SK-N-SH treated with all-trans-retinoic acid at 6 μM for 48 hours (cell line): ENCODE measurements around the gene SMARCC2.

Experiments
- ATAC-seq: fragments of 200-7000 bp; cut with Tn5 transposase; 3 replicates; pipeline ENCODE4 v1.9.1; 2020; ENCODE audit warnings: mild to moderate bottlenecking, moderate library complexity
- ARNTL ChIP-seq: fragments of 450-650 bp; formaldehyde crosslinking; IDR thresholded peaks from 2 replicates; pipeline ENCODE4 v1.5.0; 2020; ENCODE audit warnings: low read depth, mild to moderate bottlenecking, moderate library complexity, borderline replicate concordance
- BACH2 ChIP-seq: fragments of 250-450 bp; sonication (Bioruptor Pico); IDR thresholded peaks from 2 replicates; pipeline ENCODE4 v1.9.0; 2021; ENCODE audit warnings: mild to moderate bottlenecking, borderline replicate concordance
- CREB5 ChIP-seq: fragments of 250-450 bp; sonication (Bioruptor Pico); IDR thresholded peaks from 2 replicates; pipeline ENCODE4 v1.5.1; 2020; ENCODE audit warnings: low read depth, mild to moderate bottlenecking, moderate library complexity
- CSDC2 ChIP-seq: fragments of 250-450 bp; sonication (Bioruptor Pico); IDR thresholded peaks from 2 replicates; pipeline ENCODE4 v1.5.0; 2020; ENCODE audit warnings: mild to moderate bottlenecking, moderate library complexity
- GLIS3 ChIP-seq: fragments of 250-450 bp; sonication (Bioruptor Pico); IDR thresholded peaks from 2 replicates; pipeline ENCODE4 v1.5.0; 2020; ENCODE audit warnings: mild to moderate bottlenecking, moderate library complexity
- ISL1 ChIP-seq: fragments of 250-450 bp; sonication (Bioruptor Pico); IDR thresholded peaks from 2 replicates; pipeline ENCODE4 v2.1.2; 2022; ENCODE audit warnings: mild to moderate bottlenecking, moderate library complexity
- OSR1 ChIP-seq: fragments of 250-450 bp; sonication (Bioruptor Pico); IDR thresholded peaks from 2 replicates; pipeline ENCODE4 v1.8.0; 2022; ENCODE audit warnings: moderate library complexity, mild to moderate bottlenecking, inconsistent platforms
- PATZ1 ChIP-seq: fragments of 250-450 bp; sonication (Bioruptor Pico); IDR thresholded peaks from 2 replicates; pipeline ENCODE4 v1.8.0; 2020; ENCODE audit warnings: mild to moderate bottlenecking, moderate library complexity, borderline replicate concordance
- PPARA ChIP-seq: fragments of 250-450 bp; sonication (Bioruptor Pico); IDR thresholded peaks from 2 replicates; pipeline ENCODE4 v1.5.0; 2020; ENCODE audit warnings: mild to moderate bottlenecking, borderline replicate concordance
- RARB ChIP-seq: fragments of 250-450 bp; sonication (Bioruptor Pico); IDR thresholded peaks from 2 replicates; pipeline ENCODE4 v1.8.0; 2021; ENCODE audit warnings: mild to moderate bottlenecking, moderate library complexity
- TCF4 ChIP-seq: fragments of 250-450 bp; sonication (Bioruptor Pico); IDR thresholded peaks from 2 replicates; pipeline ENCODE4 v1.8.0; 2021; ENCODE audit warnings: mild to moderate bottlenecking, moderate library complexity, borderline replicate concordance
- TOX ChIP-seq: fragments of 250-450 bp; sonication (Bioruptor Pico); IDR thresholded peaks from 2 replicates; pipeline ENCODE4 v1.8.0; 2021; ENCODE audit warnings: mild to moderate bottlenecking, moderate library complexity, borderline replicate concordance
- ZC3H10 ChIP-seq: fragments of 250-450 bp; sonication (Bioruptor Pico); IDR thresholded peaks from 2 replicates; pipeline ENCODE4 v1.5.1; 2021; ENCODE audit warnings: mild to moderate bottlenecking, moderate library complexity
- ZFP3 ChIP-seq: fragments of 250-450 bp; sonication (Bioruptor Pico); IDR thresholded peaks from 2 replicates; pipeline ENCODE4 v1.5.0; 2020; ENCODE audit warnings: mild to moderate bottlenecking, moderate library complexity
- ZFP30 ChIP-seq: fragments of 450-650 bp; formaldehyde crosslinking; IDR thresholded peaks from 2 replicates; pipeline ENCODE4 v1.5.0; 2022; ENCODE audit warnings: mild to moderate bottlenecking, moderate library complexity
- ZNF565 ChIP-seq: fragments of 450-650 bp; formaldehyde crosslinking; conservative IDR thresholded peaks from 2 replicates; pipeline ENCODE4 v1.5.0; 2020; ENCODE audit warnings: low read depth, mild to moderate bottlenecking, moderate library complexity
- ZNF8 ChIP-seq: fragments of 450-650 bp; formaldehyde crosslinking; IDR thresholded peaks from 2 replicates; pipeline ENCODE4 v1.5.0; 2020; ENCODE audit warnings: mild to moderate bottlenecking, moderate library complexity

SMARCC2 gene

GRCh38 chr12:56126732-56127239, 62.5 kb downstream of the SMARCC2 start (continued):
- TF ChIP-seq GLIS3 (CRISPR knock-in tag) (no peak), ZNF565 (CRISPR knock-in tag) (no peak), ZNF8 (no peak), CSDC2 (CRISPR knock-in tag) (no peak), PPARA (no peak), TOX (CRISPR knock-in tag) (no peak)

- no peak for TF ChIP-seq ARNTL (CRISPR knock-in tag)
- no peak for TF ChIP-seq PATZ1 (CRISPR knock-in tag)
- no peak for TF ChIP-seq OSR1 (CRISPR knock-in tag)
- ATAC-seq, result no peak
Observed at GRCh38 chr12:56124133-56124532, 65.2 kb downstream of the SMARCC2 start.

GRCh38 chr12:56122637-56123036, 66.6 kb downstream of the SMARCC2 start:
- no peak for ATAC-seq
- no peak for TF ChIP-seq CREB5 (CRISPR knock-in tag)

GRCh38 chr12:56121204-56121870, 67.9 kb downstream of the SMARCC2 start:
- TF ChIP-seq ZNF8 (no peak), ZC3H10 (CRISPR knock-in tag) (peak; percentile 16; the same call in 1 of the 2 replicates)
- TF ChIP-seq, all 23 proteins: peak for 1
- ATAC-seq, result no peak

- ATAC-seq, result no peak
- no peak for TF ChIP-seq ZC3H10 (CRISPR knock-in tag)
- no peak for TF ChIP-seq CREB5 (CRISPR knock-in tag)
- no peak for TF ChIP-seq OSR1 (CRISPR knock-in tag)
- no peak for TF ChIP-seq ZFP3 (CRISPR knock-in tag)
- TF ChIP-seq TCF4, result no peak
Observed at GRCh38 chr12:56120158-56120846, 69.0 kb downstream of the SMARCC2 start.

- peak; percentile 49 for ATAC-seq
- no peak for TF ChIP-seq ZFP3 (CRISPR knock-in tag)
- no peak for TF ChIP-seq OSR1 (CRISPR knock-in tag)
- TF ChIP-seq GLIS3 (CRISPR knock-in tag), result no peak
- no peak for TF ChIP-seq PPARA
- TF ChIP-seq CSDC2 (CRISPR knock-in tag), result no peak
- no peak for TF ChIP-seq BACH2 (CRISPR knock-in tag)
- no peak for TF ChIP-seq RARB (CRISPR knock-in tag)
- no peak for TF ChIP-seq ISL1 (CRISPR knock-in tag)
- TF ChIP-seq ZFP30 (CRISPR knock-in tag), result no peak
- TF ChIP-seq PATZ1 (CRISPR knock-in tag), result no peak; the same call in 1 of the 2 replicates
Observed at GRCh38 chr12:56119361-56119796, 69.9 kb downstream of the SMARCC2 start.
